Pulmonary artery endothelial cell (primary cell): Measurements from ENCODE around the gene POLD3. TPM values are rescaled to one million over a fixed set of nuclear protein-coding genes. Genes with fewer than 3 reads are reported as not detected.

ENCODE experiments used
- DNase-seq: peaks from one replicate; pipeline ENCODE4 v3.0.0-alpha.2; 2011; ENCODE audit warnings: low read depth, low spot score
- total RNA-seq: library from RNA; depleted of rRNA; stranded (reverse); fragments of >200 nt; gene quantifications from 2 replicates; pipeline ENCODE4 v1.2.3, GENCODE V29; 2014

Gene POLD3
- total RNA-seq, 1 donor from 2014 or later: 11.7 TPM

- no peak for DNase-seq
These were observed 94.4 kb downstream of the POLD3 start for GRCh38 chr11:74686792-74687191.

GRCh38 chr11:74687237-74688023, 95.0 kb downstream of the POLD3 start:
- no peak for DNase-seq

- DNase-seq: no peak
These were observed 97.3 kb downstream of the POLD3 start for GRCh38 chr11:74689666-74690065.

GRCh38 chr11:74691755-74692154, 99.4 kb downstream of the POLD3 start:
- DNase-seq: no peak

Other genes starting within 250 kb of the POLD3 start
- gene PGM2L1, start 194.1 kb upstream of the POLD3 start, total RNA-seq: 29.6 and 32.2 TPM in 2 replicates
- gene KCNE3, start 125.0 kb upstream of the POLD3 start, total RNA-seq: 0.40 and 1.7 TPM in 2 replicates
- 1.5 and 3.0 TPM in 2 replicates for gene LIPT2, start 98.9 kb upstream of the POLD3 start, total RNA-seq
- gene CHRDL2, start 138.8 kb downstream of the POLD3 start, total RNA-seq: not detected in 2 replicates
- 20.9 and 34.0 TPM in 2 replicates for gene RNF169, start 156.3 kb downstream of the POLD3 start, total RNA-seq